OCI-LY1 (cell line): ENCODE results near the gene BABAM2.

Experiments
- CTCF ChIP-seq: fragments of 200-600 bp; sonication (generic), shearing (Covaris generic); IDR thresholded peaks from 2 replicates; pipeline ENCODE4 v1.5.1; 2017; ENCODE audit warnings: mild to moderate bottlenecking, antibody characterized with exemption, low read length, moderate library complexity, mixed read lengths
- EZH2 ChIP-seq: fragments of 200-600 bp; sonication (generic), shearing (Covaris generic); IDR thresholded peaks from 2 replicates; pipeline ENCODE4 v1.8.0; 2017; ENCODE audit warnings: borderline replicate concordance, mixed run types, mild to moderate bottlenecking, antibody characterized with exemption, low read length, moderate library complexity, mixed read lengths

- TF ChIP-seq CTCF, result no peak
- TF ChIP-seq EZH2, result no peak
Observed at GRCh38 chr2:27884601-27885000, 5.9 kb upstream of the BABAM2 start.
